Right lobe of liver (tissue), 4 donors: ENCODE results near the gene DIAPH2.

ENCODE experiments used
- POLR2A ChIP-seq: fragments of 450-650 bp; IDR thresholded peaks from one replicate; pipeline ENCODE4 v1.6.1; 2017; ENCODE audit warnings: antibody characterized with exemption, mild to moderate bottlenecking
- TF ChIP-seq, protein P1 (sequence below), 4 donors: fragments of 200-600 bp in 3 of 4; fragments of 450-650 bp in 1 of 4; IDR thresholded peaks; one replicate each; pipeline versions ENCODE4 v1.5.1 to v1.8.0; 2016 to 2022; ENCODE audit warnings: antibody characterized with exemption in 4 of 4, mild to moderate bottlenecking in 2 of 4
- donor health status: DM: no; HTN: no; CAD: no.
- donor health status: DM: no; HTN: no; CAD: no.
- donor health status: DM: no; HTN: yes; CAD: no.

DNA sequence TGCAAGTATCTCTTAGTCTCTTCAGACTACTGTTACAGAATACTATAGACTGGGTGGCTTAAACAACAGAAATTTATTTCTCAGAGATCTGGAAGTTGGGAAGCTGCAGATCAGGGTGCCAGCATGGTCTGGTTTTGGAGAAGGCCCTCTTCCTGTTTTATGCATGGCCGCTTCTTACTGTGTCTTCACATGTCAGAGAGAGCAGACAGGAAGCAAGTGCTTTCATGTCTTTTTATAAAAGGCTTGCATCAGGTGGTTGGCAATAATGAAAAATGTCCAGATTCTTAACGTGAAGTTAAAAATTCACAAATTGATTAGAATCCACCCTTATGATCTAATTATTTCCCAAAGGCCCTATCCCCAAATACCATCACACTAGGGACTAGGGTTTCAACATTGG is 484.0 kb downstream of the DIAPH2 start:
- TF ChIP-seq, protein P1, sequence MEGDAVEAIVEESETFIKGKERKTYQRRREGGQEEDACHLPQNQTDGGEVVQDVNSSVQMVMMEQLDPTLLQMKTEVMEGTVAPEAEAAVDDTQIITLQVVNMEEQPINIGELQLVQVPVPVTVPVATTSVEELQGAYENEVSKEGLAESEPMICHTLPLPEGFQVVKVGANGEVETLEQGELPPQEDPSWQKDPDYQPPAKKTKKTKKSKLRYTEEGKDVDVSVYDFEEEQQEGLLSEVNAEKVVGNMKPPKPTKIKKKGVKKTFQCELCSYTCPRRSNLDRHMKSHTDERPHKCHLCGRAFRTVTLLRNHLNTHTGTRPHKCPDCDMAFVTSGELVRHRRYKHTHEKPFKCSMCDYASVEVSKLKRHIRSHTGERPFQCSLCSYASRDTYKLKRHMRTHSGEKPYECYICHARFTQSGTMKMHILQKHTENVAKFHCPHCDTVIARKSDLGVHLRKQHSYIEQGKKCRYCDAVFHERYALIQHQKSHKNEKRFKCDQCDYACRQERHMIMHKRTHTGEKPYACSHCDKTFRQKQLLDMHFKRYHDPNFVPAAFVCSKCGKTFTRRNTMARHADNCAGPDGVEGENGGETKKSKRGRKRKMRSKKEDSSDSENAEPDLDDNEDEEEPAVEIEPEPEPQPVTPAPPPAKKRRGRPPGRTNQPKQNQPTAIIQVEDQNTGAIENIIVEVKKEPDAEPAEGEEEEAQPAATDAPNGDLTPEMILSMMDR (IDR thresholded peaks at IDR 0.05), result no peak
- TF ChIP-seq POLR2A, result no peak
